ENCODE measurements around the gene TP53I13.

The TP53I13 gene

GRCh38 chr17:29617125-29617480 is 48.6 kb downstream of the TP53I13 start:
- TF ChIP-seq CTCF (IDR thresholded peaks at IDR 0.05; ENCODE audit: insufficient read depth, low read depth, low read length, missing control alignments) = peak; percentile 89
- peak overlapping the region; percentile 51 for H3K4me3 ChIP-seq (ENCODE audit: low read depth, low read length)
- DNase-seq (ENCODE audit: low read depth) = peak; percentile 93

- TF ChIP-seq CTCF (IDR thresholded peaks at IDR 0.05; ENCODE audit: insufficient read depth, low read depth, low read length, missing control alignments) = peak; percentile 83
- peak; percentile 90 for DNase-seq (ENCODE audit: low read depth)
- H3K4me3 ChIP-seq (ENCODE audit: low read depth, low read length) = peak overlapping the region; percentile 51
Observed at GRCh38 chr17:29617481-29618271, 49.2 kb downstream of the TP53I13 start.

GRCh38 chr17:29618272-29619065 is 50.0 kb downstream of the TP53I13 start:
- TF ChIP-seq CTCF (IDR thresholded peaks at IDR 0.05; ENCODE audit: insufficient read depth, low read depth, low read length, missing control alignments) = no peak
- DNase-seq (ENCODE audit: low read depth) = no peak
- no peak overlapping the region for H3K4me3 ChIP-seq (ENCODE audit: low read depth, low read length)

GRCh38 chr17:29619251-29619650 is 50.8 kb downstream of the TP53I13 start:
- H3K4me3 ChIP-seq (ENCODE audit: low read depth, low read length) = no peak overlapping the region
- peak; percentile 20 for TF ChIP-seq CTCF (IDR thresholded peaks at IDR 0.05; ENCODE audit: insufficient read depth, low read depth, low read length, missing control alignments)
- DNase-seq (ENCODE audit: low read depth) = no peak

GRCh38 chr17:29620271-29620670 is 51.8 kb downstream of the TP53I13 start:
- DNase-seq (ENCODE audit: low read depth) = no peak
- H3K4me3 ChIP-seq (ENCODE audit: low read depth, low read length) = no peak overlapping the region
- no peak for TF ChIP-seq CTCF (IDR thresholded peaks at IDR 0.05; ENCODE audit: insufficient read depth, low read depth, low read length, missing control alignments)

GRCh38 chr17:29620779-29621500 is 52.4 kb downstream of the TP53I13 start:
- DNase-seq (ENCODE audit: low read depth) = no peak
- no peak overlapping the region for H3K4me3 ChIP-seq (ENCODE audit: low read depth, low read length)
- no peak for TF ChIP-seq CTCF (IDR thresholded peaks at IDR 0.05; ENCODE audit: insufficient read depth, low read depth, low read length, missing control alignments)
